ENCODE data around the gene SLC22A7.
"Not testable (repeated sequence)": the region's sequence is repeated elsewhere in the genome, so short reads cannot be mapped to it uniquely, and the experiment has no call there.

The SLC22A7 gene

DNA sequence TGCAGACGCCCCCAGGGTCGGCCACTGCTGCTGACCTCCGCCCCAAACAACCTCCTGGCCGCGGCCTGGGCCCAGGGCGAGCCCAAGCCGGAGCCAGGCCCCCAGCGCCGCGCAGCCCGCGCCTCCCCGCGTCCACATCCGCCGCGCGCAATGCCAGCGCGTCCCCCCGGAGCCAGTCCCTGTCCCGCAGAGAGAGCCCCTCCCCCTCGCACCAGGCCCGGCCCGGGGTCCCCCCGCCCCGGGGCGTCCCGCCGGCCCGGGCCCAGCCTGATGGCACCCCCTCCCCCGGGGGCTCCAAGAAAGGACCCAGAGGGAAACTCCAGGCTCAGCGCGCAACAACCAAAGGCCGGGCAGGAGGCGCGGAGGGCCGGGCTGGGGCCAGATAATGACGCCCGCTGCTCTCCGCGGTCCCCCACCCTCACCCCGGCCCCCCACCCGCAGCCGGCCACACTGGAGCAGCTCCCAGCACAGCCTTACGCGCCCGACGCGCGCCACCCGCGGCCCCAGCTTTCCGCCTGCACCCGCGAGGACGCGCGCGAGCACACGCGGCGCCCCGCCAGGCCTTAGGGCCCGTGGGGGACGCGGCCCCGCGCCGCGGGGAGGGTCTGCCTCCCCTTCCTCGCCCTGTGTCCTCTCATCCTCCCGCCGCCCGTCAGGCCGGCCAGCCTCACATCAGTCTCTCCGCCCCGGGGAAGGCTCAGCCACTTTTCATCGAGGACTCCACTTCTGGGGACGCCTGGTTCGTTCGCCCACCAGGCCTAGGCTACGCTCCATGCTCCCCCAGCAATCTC is 12.9 kb upstream of the SLC22A7 start:
- no peak for DNase-seq

- DNase-seq, result no peak
Observed at GRCh38 chr6:43285832-43286231, 12.2 kb upstream of the SLC22A7 start.

GRCh38 chr6:43286456-43286979 is 11.5 kb upstream of the SLC22A7 start:
- no peak for DNase-seq

- DNase-seq, result no peak
Observed at GRCh38 chr6:43286980-43287716, 10.9 kb upstream of the SLC22A7 start.

DNA sequence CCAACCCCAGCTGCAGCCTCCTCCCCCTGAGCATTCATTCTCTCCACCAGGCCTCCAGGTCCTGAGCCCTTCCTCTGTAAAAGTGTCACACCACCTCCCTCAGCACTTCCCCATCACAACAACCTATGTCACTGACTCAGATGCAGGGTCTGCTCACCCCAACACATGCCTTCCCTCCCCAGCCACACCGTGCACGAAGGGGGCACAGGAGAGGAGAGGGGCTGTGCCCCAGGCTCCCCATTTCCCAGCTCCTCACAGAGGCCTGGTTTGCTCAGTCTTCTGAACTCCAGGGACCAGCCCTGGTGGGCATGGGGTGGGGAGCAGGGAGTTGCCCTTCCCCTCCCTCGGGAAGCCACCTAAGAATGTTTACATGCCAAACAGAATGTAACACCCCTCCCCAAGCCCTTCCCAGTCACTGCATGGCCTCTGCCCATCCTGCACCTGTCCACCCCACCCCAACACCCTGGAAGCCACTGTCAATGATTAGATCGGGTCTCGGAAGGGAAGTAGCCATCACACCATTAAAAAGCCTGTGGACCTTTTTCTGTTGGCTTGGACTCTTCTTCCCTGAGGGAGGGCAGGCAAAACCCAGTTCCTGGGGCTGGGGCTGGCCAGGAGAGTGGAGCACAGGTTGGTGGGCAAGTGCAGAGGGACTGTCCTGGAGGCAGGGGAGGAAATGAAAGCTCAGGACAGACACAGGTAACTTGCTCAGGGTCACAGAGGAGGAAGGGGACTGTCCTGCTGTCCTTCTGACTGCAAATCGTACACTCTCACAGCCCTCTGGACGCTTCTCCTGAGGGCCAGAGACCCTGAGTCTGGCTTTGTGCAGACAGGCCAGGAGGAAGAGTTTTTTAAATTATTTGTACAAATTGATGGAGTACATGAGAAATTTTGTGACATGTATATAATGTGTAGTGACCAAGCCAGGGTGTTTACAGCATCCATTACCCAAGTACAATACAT is 10.1 kb upstream of the SLC22A7 start:
- no peak for DNase-seq

DNA sequence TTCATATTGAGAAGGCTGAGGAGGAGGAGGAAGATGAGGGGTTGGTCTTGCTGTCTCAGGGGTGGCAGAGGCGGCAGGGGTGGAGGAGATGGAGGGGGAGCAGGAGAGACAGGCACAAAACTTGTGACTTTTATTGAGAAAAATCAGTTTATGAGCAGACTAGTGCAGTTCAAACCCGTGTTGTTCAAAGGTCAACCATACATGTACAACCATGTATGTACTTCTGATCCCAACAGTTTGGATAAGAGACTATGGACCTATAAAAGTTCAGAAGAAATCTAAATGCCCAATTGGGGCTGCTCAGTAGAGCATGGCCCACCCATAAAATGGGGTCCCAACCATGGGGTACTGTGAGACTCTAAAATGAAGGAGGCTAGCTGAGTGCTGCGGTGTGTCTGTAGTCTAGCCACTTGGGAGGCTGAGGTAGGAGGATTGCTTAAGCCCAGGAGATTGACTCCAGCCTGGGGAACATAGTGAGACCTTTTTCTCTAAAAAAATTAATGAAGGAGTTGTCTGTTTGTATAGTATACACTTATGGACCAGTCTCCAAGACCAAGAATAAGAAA is 7.6 kb upstream of the SLC22A7 start:
- DNase-seq, result no peak

DNA sequence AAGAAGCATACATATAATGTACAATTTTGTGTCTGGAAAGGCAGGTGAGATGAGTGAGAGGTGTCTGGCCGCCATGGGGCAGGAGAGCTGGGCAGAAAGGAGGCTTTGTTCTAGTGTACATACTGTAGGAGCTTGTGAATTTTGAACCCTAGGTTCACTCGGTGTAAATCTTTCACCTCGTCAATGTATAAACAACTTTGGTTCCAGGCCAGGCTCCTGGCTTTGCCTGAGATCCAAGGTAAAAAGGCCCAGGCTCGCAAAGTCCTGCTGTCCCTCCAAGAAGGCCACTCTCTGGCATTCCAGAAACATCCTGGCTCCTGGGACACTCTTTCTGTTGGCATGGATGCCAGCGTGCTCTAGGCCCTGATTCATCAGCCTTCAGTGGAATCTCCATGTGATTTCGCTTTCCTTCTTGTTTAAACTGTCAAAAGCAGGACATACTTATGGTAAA is 7.1 kb upstream of the SLC22A7 start:
- no peak for DNase-seq

GRCh38 chr6:43291708-43292107 is 6.4 kb upstream of the SLC22A7 start:
- no peak for DNase-seq

DNA sequence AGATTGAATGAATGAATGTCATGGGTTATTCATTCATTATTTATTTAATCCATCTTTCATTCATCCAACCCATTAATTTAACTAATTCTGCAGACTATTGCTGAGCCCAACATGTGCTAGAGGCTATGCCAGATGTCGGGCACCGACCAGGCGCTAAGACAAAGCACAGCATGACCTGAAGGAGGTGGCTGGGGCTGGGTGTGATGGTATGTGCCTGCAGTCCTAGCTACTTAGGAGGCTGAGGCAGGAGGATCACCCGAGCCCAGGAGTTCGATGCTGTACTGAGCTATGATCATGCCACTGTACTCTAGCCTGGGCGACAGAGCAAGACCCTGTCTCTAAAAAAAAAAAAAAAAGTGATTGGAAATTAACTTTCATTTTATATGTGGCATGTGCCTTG is 5.7 kb upstream of the SLC22A7 start:
- no peak for DNase-seq

DNA sequence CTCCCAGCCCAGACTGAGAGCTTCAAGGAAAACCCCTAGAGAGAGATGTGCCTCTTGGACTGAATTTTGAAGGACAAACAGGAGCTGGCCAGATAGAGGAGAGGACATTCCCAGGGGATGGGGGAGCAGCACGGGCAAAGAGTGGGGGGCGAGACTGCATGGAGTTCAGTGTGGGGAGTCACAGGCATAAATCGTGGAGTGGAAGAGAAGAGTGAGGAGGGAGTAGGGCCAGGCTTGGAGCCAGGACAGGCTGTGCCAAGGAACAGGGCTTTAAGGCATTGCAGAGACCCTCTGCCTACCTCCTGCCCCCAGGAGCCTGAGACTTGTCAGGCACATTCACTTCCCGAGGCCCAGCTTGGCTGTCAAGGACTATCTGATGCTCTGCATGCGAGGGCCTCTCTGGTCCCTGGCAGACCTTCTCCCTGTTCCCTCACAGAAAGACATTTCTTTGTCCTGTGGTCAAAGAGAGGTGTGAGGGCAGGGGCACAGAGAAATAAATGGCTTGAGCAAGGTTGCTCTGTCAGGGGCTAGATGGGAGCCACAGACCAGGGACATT is 5.2 kb upstream of the SLC22A7 start:
- DNase-seq, result no peak

GRCh38 chr6:43293698-43294097 is 4.4 kb upstream of the SLC22A7 start:
- DNase-seq, result no peak

DNA sequence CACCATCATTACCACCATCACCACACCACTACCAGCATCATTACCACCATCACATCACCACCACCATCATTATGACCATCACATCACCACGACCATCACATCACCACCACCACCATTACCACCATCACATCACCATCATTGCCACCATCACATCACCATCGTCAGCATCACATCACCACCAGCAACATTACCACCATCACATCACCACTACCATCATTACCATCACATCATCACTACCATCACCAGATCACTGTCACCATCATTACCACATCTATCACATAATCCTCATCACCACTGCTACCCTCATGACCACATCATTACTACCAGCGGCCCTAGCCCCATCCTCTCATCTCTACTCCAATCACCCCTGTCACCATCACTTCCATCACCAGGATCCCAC is 3.5 kb upstream of the SLC22A7 start:
- no peak for DNase-seq

DNA sequence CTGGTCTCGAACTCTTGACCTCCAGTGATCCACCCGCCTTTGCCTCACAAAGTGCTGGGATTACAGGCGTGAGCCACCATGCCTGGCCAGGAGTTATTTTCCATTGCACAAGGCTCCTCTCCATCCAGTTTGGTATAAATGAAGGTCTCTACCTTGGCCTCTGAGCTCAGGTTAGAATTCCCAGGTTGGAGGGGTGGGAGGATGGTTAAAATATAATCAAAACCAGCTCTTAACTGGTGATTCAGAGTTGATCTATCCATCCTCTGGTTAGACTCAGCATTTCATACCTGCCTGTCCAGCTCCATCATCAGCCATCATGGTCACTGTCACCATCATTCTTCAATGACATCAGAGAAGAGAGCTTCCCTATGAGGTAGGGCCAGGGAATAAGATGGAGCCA is 2.6 kb upstream of the SLC22A7 start:
- DNase-seq, result no peak

GRCh38 chr6:43296780-43297497 is 1.1 kb upstream of the SLC22A7 start:
- DNase-seq, result no peak

GRCh38 chr6:43298565-43299337 is 691 bp downstream of the SLC22A7 start:
- DNase-seq, result no peak

DNA sequence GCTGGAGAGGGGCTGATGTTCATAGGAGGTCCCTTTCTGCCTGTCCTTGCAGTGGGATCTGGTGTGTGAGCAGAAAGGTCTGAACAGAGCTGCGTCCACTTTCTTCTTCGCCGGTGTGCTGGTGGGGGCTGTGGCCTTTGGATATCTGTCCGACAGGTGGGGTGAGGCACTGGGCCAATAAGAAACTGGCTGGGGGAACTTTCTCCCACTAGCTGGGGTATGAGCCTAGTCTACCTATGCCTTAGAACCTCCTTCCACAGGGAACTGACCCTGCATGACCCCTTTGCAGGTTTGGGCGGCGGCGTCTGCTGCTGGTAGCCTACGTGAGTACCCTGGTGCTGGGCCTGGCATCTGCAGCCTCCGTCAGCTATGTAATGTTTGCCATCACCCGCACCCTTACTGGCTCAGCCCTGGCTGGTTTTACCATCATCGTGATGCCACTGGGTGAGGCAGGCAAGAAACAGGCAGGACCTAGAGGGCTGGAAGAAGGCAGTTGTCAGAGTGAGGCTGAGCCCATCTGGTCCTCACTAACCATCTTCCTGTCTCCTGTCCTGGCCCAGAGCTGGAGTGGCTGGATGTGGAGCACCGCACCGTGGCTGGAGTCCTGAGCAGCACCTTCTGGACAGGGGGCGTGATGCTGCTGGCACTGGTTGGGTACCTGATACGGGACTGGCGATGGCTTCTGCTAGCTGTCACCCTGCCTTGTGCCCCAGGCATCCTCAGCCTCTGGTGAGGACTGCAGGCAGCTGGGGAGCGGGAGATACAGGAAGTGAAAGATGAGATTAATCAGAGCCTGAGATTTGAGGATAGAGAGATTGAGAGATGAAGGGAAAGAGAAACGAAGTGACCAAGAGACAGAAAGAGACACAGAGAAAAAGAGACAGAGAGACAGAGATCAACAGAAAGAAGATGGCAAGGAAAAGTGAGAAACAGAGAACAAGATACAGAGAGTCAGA is 1.6 kb downstream of the SLC22A7 start:
- DNase-seq, result no peak

GRCh38 chr6:43301081-43301870 is 3.2 kb downstream of the SLC22A7 start:
- no peak for DNase-seq

DNA sequence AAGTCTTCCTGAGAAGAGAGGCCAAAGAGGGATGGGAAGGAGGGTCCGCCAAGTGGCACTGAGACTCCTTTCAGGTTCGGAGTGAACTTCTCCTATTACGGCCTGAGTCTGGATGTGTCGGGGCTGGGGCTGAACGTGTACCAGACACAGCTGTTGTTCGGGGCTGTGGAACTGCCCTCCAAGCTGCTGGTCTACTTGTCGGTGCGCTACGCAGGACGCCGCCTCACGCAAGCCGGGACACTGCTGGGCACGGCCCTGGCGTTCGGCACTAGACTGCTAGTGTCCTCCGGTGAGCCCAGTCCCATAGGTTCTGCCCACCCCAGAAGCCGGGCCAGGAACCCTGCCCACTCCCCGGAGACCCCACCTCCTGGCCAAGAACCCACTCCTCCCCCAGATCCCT is 4.1 kb downstream of the SLC22A7 start:
- no peak for DNase-seq

DNA sequence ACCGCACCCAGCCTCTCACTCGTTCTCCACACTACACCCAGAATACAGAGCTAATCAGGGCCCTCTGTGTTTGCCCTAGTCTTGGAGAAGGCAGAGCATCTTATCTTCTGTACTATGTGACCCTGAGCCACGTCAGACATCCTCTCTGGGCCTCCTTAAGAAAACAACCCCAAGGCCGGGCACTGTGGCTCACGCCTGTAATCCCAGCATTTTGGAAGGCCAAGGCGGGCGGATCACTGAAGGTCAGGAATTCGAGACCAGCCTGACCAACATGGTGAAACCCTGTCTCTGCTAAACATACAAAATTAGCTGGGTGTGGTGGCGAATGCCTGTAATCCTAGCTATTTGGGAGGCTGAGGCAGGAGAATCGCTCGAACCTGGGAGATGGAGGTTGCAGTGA is 4.9 kb downstream of the SLC22A7 start:
- DNase-seq, result not testable (repeated sequence)
